ENCODE measurements around the gene ADGRV1. TPM values are rescaled to one million over a fixed set of nuclear protein-coding genes. Genes with fewer than 3 reads are reported as not detected.

The ADGRV1 gene
- total RNA-seq, 1 experiment from 2014 or later: 64.8 TPM

GRCh38 chr5:91139572-91140200, 581.1 kb downstream of the ADGRV1 start:
- Histone ChIP-seq H2BK15ac (ENCODE audit: low read depth, low read length) (no peak overlapping the region), H3K9me3 (ENCODE audit: control insufficient read depth, low read depth, low read length) (no peaks in the 10 kb centered on the region), H4K8ac (replicated peaks; ENCODE audit: insufficient read length, low read depth, low read length) (no peak overlapping the region), H3K14ac (ENCODE audit: insufficient read depth, low read length) (no peak overlapping the region), H4K91ac (ENCODE audit: insufficient read length, low read depth, low read length) (no peak overlapping the region), H3K56ac (ENCODE audit: insufficient read length, low read depth, low read length) (no peak overlapping the region), H4K5ac (ENCODE audit: insufficient read length, low read depth, low read length) (no peak overlapping the region), H2BK12ac (ENCODE audit: insufficient read length, low read depth, low read length) (no peak overlapping the region), H2BK5ac (ENCODE audit: insufficient read length, low read length) (no peak overlapping the region), H3K4me2 (ENCODE audit: insufficient read depth, insufficient read length, low read length) (no peak overlapping the region), H3K27ac (ENCODE audit: insufficient read length, low read depth, low read length) (no peak overlapping the region), H4K20me1 (ENCODE audit: control insufficient read depth, insufficient read depth, insufficient read length) (no peaks in the 10 kb centered on the region), H3K79me1 (ENCODE audit: insufficient read depth, low read depth, low read length, poor library complexity, severe bottlenecking) (no peaks in the 10 kb centered on the region), H3K9ac (ENCODE audit: extremely low read depth, insufficient read length, low read length) (no peak overlapping the region), H3K23me2 (ENCODE audit: insufficient read length, low read depth, low read length, poor library complexity, severe bottlenecking) (no peaks in the 10 kb centered on the region), H3K23ac (ENCODE audit: insufficient read length, low read depth, low read length) (no peak overlapping the region), H2BK120ac (ENCODE audit: low read depth, low read length, poor library complexity, severe bottlenecking) (no peak overlapping the region), H3T11ph (ENCODE audit: low read length) (no peak overlapping the region), H3K79me2 (ENCODE audit: insufficient read depth, low read length) (no peaks in the 10 kb centered on the region), H3K27me3 (ENCODE audit: insufficient read depth, low read length) (no peaks in the 10 kb centered on the region), H2AK5ac (ENCODE audit: insufficient read length, low read length) (no peak overlapping the region), H3K4me1 (ENCODE audit: insufficient read depth, low read length) (no peaks in the 10 kb centered on the region; the same call in 1 of the 2 replicates), H2BK20ac (ENCODE audit: low read depth, low read length, poor library complexity, severe bottlenecking) (no peak overlapping the region), H3K18ac (ENCODE audit: insufficient read length, low read depth, low read length) (no peak overlapping the region), H2AFZ (ENCODE audit: low read length) (no peak overlapping the region), H3K4ac (ENCODE audit: low read depth, low read length) (no peak overlapping the region)
- Mint-ChIP-seq H3K4me3 (no peak overlapping the region), H3K27me3 (ENCODE audit: low read depth) (no peaks in the 10 kb centered on the region), H3K9me3 (no peaks in the 10 kb centered on the region), H3K36me3 (ENCODE audit: insufficient read depth in 1 of 3, low read depth in 3 of 3) (no peaks in the 10 kb centered on the region; a peak in 1 of 7 replicates), H3K4me1 (peaks cover 12 to 19% of the 10 kb centered on the region in 2 experiments), H3K27ac (no peak overlapping the region)
- TF ChIP-seq CTCF (conservative IDR thresholded peaks at IDR 0.05): no peak
- no peak for DNase-seq

All from H9 (cell line).